HG02981 (cell line): ENCODE results near the gene CILP2.

Source experiments
- ATAC-seq: cut with Tn5 transposase; IDR thresholded peaks from one replicate; pipeline ENCODE4 v1.9.1; 2021; ENCODE audit warnings: mild to moderate bottlenecking, moderate library complexity; ENCODE audit not compliant: unreplicated experiment

Gene CILP2, protein sequence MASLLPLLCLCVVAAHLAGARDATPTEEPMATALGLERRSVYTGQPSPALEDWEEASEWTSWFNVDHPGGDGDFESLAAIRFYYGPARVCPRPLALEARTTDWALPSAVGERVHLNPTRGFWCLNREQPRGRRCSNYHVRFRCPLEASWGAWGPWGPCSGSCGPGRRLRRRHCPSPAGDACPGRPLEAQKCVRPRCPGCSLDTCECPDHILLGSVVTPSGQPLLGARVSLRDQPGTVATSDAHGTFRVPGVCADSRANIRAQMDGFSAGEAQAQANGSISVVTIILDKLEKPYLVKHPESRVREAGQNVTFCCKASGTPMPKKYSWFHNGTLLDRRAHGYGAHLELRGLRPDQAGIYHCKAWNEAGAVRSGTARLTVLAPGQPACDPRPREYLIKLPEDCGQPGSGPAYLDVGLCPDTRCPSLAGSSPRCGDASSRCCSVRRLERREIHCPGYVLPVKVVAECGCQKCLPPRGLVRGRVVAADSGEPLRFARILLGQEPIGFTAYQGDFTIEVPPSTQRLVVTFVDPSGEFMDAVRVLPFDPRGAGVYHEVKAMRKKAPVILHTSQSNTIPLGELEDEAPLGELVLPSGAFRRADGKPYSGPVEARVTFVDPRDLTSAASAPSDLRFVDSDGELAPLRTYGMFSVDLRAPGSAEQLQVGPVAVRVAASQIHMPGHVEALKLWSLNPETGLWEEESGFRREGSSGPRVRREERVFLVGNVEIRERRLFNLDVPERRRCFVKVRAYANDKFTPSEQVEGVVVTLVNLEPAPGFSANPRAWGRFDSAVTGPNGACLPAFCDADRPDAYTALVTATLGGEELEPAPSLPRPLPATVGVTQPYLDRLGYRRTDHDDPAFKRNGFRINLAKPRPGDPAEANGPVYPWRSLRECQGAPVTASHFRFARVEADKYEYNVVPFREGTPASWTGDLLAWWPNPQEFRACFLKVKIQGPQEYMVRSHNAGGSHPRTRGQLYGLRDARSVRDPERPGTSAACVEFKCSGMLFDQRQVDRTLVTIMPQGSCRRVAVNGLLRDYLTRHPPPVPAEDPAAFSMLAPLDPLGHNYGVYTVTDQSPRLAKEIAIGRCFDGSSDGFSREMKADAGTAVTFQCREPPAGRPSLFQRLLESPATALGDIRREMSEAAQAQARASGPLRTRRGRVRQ

DNA sequence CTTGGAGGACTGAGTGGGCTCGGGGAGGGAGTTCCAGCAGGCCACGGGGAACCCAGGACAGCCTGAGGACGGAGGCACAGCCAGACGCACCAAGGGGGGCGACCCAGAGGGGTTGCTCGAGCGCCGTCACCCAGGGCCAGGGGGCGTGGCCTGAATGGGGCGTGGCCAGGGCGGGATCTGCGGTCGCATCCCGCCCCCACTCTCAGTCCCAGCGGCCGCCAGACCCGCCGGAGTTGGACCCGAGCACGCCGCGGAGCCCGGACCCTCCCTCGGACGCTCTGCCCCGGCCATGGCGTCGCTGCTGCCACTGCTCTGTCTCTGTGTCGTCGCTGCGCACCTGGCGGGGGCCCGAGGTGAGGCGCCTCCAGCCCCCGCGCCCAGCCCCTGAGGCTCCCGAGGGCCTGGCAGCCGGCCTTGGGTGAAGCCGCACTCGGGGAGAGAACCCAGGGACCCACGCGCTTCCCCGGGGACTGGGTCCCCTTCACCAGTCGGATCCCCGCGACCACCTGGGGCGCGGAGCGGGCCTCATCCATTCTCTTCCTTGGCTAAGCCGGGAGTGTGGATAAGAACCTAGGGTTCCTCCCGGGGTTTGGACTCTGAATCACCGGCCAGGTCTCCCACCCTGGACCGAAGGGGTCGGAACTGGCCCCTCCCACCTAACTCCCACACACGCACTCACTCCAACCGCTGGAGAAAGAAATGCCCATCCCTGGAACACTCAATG, at the start of gene CILP2:
Gene CILP2 (plus strand): TSS at position 205 of the 724 bp plus-strand sequence. CDS start 85 bp downstream, at position 290.
- no peak for ATAC-seq

DNA sequence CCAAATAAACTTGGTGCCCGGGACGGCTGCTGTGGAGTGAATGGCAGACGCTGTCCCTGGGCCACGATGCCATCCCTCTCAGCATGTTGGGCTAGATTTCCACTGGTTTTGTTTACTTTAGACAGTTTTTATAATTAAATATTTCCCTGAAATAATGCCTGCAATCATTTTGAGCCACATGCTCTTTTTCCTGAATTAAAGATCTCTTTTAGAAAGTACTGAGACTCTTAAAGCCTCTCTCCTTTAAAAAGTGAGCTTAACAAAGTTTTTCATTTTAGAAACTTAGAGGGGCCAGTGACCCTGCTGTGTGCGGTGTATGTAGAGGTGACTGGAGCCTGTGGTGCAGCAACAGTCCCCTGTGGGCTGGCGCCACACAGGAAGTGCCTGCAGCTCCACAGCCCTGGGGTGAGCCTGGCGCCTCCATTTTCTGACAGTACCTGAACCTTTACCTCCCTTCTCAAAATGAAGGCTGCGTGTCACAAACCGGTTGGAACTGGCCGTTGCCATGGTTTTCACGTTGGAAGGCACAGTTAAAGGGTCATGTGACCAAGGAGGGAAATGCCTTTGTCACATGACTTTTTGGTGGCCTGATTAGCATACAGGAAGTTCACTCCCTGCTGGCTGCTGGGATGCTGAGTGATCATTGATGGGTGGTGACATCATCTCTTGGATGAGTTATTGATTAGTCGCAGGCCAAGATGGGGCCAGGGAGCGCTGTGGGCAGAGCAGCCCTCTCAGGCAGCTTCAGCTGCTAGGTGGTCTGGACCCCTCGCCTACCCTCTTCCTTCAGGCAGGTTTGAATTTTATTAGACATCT, 49.0 kb upstream of the CILP2 start:
- peak; percentile 61 for ATAC-seq

DNA sequence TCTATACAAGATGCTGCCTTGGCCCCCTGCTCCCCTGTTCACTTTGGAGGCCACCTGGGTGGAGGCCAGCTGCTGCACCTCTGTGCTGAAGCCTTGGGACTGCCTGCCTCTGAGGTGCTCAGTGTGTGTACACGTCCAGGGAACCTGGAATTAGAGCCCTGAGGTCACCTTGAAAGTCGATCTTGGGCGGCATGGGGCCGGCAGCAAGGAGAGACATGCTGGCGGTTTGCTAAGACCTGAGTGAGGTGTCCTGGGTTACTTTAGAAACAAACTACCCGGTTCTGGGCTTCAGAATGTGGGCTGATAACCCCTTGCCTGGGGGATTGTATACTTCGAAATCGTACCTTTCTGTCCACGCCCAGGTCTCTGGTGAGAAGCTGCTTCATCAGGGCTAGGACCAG, 48.3 kb upstream of the CILP2 start:
- ATAC-seq, result no peak

DNA sequence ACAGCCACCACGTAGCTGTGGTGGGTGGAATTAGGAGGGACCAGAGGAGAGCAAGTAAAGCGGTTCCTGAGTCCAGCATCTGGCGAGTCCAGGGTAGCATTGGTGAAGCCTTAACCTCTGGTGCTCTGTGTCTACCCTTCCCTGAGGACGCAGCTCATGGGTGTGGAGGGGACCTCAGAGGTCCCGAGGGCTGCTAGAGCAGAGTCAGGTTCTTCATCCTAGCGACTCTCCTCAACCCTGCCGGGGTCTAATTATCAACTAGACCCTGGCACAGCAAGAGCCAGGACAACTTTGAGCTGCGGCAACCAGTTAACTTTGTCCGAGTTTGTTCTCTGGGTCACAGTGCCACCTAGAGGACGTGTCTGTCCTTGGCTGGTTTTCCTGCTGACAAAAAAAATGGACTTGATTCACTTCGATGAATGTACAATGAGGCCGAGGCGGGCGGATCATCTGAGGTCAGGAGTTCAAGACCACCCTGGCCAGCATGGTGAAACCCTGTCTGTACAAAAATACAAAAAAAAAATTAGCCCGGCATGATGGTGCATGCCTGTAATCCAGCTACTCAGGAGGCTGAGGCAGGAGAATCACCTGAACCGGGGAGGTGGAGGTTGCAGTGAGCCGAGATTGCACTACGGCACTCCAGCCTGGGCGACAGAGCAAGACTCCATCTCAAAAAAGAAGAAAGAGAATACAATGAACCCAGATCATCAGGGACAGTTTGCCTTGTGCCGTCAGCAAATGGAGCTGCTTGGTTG, 47.7 kb upstream of the CILP2 start:
- no peak for ATAC-seq

DNA sequence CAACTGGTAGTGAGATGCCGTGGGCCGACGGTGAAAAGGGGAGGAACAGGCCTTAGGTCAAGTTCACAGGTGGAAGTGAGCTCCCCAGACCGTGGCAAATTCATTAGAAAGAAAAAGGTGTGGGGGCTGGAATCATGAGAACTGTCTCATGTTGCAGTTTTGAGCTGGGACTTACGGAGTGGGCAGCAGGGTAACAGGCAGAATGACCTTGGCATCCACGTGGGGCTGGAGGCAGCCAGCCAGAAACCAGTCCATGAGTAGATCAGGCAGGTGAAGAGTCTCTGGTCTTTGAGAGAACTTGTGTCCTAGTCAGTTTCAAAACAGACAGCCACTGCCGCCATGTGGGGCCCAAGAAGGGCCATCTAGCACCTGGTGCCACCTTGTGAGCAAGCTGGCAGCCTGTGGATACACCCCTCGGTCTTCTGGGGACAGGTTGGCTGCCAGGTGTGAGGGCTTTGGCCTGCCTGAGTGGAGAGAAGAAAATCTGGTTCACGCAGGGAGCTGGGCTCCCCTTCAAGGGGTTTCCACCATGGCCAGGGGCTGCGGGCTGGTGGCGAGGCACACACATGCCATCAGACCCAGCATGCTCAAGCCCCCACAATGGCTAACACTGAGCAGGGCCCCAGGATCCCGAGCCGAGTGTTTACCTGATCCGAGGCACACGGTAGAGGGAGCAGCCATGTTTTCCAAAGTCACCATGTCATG, 46.6 kb upstream of the CILP2 start:
- ATAC-seq, result no peak

DNA sequence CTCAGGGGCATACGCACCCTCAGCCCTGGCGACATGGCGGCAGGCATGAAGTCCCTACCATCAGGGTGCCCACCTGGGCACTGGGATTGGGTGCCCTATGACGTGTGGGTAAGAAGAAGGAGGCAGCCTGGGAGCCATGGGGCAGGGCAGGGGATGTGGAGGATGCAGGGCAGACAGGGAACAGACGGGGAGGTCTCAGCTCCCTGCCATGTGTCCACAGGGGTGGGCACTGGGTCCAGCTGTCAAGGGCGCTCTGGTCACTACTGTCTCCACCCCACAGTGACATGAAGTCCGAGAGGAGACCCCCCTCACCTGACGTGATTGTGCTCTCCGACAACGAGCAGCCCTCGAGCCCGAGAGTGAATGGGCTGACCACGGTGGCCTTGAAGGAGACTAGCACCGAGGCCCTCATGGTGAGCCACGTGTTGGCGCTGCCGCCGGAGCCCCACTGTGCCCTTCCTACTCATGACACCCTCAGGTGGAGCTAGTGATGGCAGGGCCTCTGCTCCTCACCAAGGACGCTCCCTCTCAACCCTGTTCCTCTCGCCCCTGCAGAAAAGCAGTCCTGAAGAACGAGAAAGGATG, 45.9 kb upstream of the CILP2 start:
- ATAC-seq, result no peak

DNA sequence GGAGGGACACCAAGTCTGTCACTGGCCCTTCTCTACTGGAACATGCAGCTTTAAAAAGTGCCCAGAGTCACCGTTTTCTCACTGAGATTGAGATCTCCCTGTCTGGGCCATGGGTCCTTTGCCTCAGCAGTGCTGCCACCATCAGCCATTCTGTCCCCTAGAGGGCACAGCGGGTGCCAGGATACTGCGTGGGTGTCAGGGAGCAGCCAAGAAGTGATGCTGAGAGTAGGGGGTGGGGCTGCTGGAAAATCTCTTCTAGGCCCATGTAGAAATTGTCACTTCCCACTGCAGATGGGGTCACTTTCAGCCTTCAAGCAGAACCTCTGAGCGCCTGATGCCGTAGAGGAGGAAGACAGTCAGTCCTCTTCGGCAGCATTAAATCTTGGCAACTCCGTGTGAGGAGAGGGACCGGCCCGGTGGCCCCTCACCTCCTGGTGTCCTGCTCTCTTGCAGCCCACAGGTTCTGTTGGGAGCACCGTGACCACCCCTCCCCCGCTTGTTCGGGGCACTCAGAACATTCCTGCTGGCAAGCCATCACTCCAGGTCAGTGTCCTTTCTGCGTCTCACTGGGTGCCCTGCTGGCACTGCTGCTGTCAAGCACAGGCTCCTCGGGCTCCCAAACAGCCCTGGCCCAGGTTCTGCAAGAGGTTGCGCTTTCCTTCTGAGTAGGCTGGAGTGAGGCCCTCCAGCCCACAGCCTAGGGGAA, 44.1 kb upstream of the CILP2 start:
- no peak for ATAC-seq

DNA sequence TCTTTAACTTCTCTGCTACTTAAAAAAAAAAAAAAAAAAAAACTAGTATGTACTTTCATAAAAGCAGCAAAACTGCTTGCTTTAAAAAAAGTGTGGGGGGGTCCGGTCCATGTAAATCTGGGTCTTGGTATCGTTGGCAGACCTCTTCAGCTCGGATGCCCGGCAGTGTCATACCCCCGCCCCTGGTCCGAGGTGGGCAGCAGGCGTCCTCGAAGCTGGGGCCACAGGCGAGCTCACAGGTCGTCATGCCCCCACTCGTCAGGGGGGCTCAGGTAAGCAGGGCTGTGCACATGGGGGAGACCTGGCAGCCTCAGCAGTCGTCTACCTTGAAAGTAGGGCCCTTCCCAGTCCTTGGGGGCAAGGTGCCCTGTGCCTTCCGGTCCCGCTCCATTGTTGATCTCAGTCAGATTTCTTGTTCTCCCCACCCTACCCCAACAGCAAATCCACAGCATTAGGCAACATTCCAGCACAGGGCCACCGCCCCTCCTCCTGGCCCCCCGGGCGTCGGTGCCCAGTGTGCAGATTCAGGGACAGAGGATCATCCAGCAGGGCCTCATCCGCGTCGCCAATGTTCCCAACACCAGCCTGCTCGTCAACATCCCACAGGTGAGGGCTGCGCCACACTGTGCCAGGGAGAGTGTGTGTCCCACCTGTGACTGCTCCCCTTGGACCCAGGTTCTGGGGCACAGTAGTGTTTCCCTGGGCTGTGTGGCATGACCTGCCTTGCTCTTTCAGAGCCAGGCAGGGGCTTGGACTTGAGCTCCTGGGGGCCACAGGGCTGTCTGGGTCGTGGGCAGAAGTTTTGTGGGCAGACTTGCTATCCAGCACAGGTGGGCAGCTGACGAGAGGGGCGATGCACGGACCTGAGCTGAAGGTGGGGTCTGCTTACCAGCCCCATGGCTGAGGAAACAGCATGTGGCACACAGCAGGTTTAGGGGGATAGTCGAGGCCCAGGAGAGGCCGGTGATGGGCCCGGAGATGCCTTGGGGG, 42.2 kb upstream of the CILP2 start:
- no peak for ATAC-seq

DNA sequence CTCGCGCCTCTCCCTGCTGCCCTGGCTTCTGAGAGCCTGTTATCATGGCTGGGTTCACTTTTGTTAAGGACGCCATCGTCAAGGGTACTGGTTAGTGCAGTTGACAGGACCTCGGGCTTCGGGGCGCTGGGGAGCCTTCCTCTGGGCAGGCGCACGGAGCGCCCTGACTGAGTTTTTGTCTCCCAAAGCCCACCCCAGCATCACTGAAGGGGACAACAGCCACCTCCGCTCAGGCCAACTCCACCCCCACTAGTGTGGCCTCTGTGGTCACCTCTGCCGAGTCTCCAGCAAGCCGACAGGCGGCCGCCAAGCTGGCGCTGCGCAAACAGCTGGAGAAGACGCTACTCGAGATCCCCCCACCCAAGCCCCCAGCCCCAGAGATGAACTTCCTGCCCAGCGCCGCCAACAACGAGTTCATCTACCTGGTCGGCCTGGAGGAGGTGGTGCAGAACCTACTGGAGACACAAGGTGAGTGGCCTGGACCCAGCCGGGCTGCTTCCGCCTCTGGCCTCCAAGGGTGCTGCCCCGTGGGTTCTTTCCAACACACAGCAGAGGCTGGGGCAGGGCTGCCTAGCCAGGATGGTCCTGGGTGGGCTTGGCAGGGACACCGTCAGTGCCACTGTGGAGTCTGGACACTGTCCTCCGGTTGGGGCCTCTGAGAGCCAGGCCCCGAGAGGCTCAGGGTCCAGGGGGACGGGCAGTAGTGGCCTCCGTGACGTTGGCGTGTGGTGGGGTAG, 39.6 kb upstream of the CILP2 start:
- ATAC-seq, result no peak

DNA sequence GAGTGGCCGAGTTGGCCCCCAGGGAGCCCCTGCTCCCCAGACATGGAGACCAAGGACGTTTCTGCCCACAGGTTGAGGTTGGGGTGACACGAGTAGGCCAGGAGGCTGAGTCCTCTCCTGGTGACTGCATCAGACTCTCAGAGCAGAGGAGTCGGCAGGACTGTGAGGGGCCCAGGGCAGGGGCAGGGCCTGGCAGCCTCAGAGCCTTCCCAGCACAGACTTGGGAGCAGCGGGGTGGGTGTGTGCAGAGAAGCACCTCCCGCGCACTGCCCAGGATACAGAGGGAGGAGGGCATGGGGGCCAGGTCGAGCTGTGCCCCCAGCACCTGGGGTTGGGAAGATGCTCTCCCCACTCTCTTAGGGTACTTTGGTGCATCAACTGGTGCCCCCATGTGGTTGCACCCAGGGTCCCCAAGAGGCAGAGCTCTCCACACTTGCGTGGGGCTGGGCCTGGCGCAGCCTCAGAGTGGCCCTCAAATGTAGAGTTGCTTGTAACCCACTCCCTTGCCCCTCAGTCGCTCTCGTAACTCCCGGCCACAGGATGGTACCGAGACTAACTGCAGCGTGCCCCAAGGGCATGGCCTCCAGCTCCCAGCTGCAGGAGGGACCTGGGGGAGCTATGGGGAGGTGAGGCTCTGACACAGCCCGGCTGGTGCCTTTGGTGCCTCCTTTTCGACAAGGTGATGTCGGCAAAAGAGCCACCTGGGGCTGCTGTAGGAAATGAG, 38.6 kb upstream of the CILP2 start:
- ATAC-seq, result no peak

DNA sequence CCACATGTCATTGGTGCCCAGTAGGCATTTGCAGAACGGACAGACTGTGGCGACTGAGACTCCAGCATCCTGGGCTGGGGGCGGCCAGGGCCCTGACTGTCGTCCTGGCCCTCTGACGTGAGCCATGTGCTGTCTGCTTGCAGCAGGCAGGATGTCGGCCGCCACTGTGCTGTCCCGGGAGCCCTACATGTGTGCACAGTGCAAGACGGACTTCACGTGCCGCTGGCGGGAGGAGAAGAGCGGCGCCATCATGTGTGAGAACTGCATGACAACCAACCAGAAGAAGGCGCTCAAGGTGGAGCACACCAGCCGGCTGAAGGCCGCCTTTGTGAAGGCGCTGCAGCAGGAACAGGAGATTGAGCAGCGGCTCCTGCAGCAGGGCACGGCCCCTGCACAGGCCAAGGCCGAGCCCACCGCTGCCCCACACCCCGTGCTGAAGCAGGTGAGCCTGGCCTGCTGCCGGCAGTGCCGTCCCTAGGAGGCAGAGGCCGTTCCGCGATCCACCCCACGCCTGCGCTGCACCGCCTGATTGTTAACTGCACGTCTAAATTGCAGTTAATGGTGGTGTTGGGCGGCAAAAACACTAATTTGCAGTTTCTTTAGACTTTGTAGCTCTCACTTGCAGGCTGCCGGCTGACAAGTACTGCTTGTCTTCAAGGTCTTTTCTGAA, 37.0 kb upstream of the CILP2 start:
- ATAC-seq, result no peak

DNA sequence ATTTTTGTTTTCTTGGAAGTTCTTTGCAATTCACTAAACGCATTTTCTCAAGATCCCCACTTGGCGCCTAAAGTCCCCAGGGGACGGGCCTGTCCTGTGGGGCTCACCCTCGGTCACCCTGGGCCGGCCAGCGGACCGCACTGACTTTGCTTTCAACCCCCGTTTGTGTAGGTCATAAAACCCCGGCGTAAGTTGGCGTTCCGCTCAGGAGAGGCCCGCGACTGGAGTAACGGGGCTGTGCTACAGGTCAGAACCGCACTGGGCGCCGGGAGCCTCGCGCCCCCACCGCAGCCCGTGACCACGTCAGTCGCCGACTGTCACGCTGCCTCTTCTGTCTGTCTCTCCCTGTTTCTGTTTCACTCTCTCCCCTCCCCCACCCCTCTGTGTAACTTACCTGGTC, 36.3 kb upstream of the CILP2 start:
- ATAC-seq, result no peak

DNA sequence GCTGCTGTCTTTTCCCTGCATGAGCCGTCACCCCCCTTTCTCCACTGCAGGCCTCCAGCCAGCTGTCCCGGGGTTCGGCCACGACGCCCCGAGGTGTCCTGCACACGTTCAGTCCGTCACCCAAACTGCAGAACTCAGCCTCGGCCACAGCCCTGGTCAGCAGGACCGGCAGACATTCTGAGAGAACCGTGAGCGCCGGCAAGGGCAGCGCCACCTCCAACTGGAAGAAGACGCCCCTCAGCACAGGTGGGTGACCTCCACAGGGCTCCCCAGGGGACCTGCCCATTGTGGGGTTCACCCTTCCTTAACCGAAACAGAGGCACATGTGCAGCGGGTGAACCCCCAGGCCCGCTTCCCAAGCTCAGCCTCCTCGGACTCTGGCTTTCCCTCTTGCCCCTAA, 35.8 kb upstream of the CILP2 start:
- ATAC-seq, result no peak

DNA sequence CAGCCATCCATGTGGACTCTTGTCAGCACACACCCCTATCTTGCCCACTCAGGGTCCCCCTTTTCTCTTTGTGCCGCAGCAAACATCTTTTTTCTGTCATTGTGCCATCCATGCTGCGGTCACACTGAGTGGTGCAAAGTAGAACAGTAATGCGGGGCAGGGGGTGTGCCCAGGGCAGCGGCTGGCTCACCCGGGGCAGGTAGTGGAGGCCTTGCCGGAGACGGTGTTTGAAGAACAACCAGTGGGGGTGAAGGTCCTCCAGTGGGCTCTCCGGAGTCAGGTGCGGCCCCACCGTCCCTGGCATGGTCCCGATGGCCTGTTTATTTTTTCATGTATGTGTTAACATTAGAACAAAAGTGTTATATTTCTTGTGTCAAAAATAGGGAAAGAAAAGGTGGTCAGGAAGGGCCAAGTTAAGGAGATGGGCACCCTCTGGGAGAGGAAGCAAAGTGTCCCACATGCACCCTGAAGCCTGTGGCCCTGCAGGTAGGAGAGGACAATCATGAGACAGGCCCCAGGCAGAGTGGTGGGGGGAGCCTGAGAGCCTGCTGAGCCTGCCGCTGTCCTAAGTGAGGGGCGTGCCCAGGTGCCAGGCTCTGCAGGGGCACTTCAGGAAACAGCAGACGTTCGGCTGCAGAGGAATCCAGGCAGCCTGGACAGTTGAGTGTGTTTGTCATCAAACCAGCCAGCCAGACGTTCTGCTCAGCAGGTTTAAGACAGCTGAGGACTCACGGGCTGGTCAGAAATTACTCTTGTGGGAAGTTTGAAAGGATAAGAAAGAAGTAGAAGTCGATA, 35.1 kb upstream of the CILP2 start:
- ATAC-seq, result no peak
